Measurements from ENCODE around the gene HACL1.
A peak's percentile ranks its signal among the peaks of the same experiment; 100 is the strongest.

HACL1 gene

GRCh38 chr3:15531346-15531745 lies 70.0 kb downstream of the HACL1 start:
- no peak for DNase-seq (ENCODE audit: insufficient read length, low spot score)
- FAIRE-seq, result no peak

- DNase-seq (ENCODE audit: insufficient read length, low spot score), result no peak
- no peak for FAIRE-seq
These were observed 72.4 kb downstream of the HACL1 start for GRCh38 chr3:15528854-15529537.

- FAIRE-seq (no peak), DNase-seq (ENCODE audit: insufficient read length, low spot score) (peak; percentile 31)
These were observed 74.3 kb downstream of the HACL1 start for GRCh38 chr3:15527031-15527459.

- DNase-seq (ENCODE audit: insufficient read length, low spot score), result no peak
- FAIRE-seq, result no peak
These were observed 75.6 kb downstream of the HACL1 start for GRCh38 chr3:15525790-15526189.

- no peak for DNase-seq (ENCODE audit: insufficient read length, low spot score)
- no peak for FAIRE-seq
These were observed 77.5 kb downstream of the HACL1 start for GRCh38 chr3:15523660-15524417.

- FAIRE-seq (no peak), DNase-seq (ENCODE audit: insufficient read length, low spot score) (no peak)
These were observed 79.4 kb downstream of the HACL1 start for GRCh38 chr3:15522016-15522415.

- no peak for FAIRE-seq
- DNase-seq (ENCODE audit: insufficient read length, low spot score), result no peak
These were observed 79.8 kb downstream of the HACL1 start, which contains the start of gene COLQ for GRCh38 chr3:15521573-15521965. Gene COLQ (minus strand): TSS chr3:15521706. CDS start chr3:15521625, 81 bp downstream.

GRCh38 chr3:15520804-15521572 lies 80.4 kb downstream of the HACL1 start:
- FAIRE-seq (no peak), DNase-seq (ENCODE audit: insufficient read length, low spot score) (no peak)

- FAIRE-seq, result no peak
- DNase-seq (ENCODE audit: insufficient read length, low spot score), result no peak
These were observed 81.2 kb downstream of the HACL1 start for GRCh38 chr3:15520185-15520584.

GRCh38 chr3:15519096-15519495 lies 82.3 kb downstream of the HACL1 start:
- FAIRE-seq (no peak), DNase-seq (ENCODE audit: insufficient read length, low spot score) (no peak)

GRCh38 chr3:15514663-15515340 lies 86.6 kb downstream of the HACL1 start:
- DNase-seq (ENCODE audit: insufficient read length, low spot score) (no peak), FAIRE-seq (no peak)

GRCh38 chr3:15513810-15514662 lies 87.3 kb downstream of the HACL1 start:
- DNase-seq (ENCODE audit: insufficient read length, low spot score) (no peak), FAIRE-seq (no peak)

- FAIRE-seq (no peak), DNase-seq (ENCODE audit: insufficient read length, low spot score) (no peak)
These were observed 88.3 kb downstream of the HACL1 start for GRCh38 chr3:15513116-15513515.

GRCh38 chr3:15512166-15512565 lies 89.2 kb downstream of the HACL1 start:
- FAIRE-seq (no peak), DNase-seq (ENCODE audit: insufficient read length, low spot score) (no peak)

GRCh38 chr3:15511156-15511555 lies 90.2 kb downstream of the HACL1 start:
- DNase-seq (ENCODE audit: insufficient read length, low spot score), result no peak
- FAIRE-seq, result no peak

Data from HTR-8/SVneo (cell line).